NCI-H1417 treated with DMSO at 0.1 percent for 48 hours (cell line): ENCODE results near the gene GPX5.
"Not testable (repeated sequence)": the region's sequence is repeated elsewhere in the genome, so short reads cannot be mapped to it uniquely, and the experiment has no call there.

Source experiments
- DNase-seq: peaks from one replicate; lab custom pipeline; 2025; lab: John Stamatoyannopoulos, UW

Gene GPX5

DNA sequence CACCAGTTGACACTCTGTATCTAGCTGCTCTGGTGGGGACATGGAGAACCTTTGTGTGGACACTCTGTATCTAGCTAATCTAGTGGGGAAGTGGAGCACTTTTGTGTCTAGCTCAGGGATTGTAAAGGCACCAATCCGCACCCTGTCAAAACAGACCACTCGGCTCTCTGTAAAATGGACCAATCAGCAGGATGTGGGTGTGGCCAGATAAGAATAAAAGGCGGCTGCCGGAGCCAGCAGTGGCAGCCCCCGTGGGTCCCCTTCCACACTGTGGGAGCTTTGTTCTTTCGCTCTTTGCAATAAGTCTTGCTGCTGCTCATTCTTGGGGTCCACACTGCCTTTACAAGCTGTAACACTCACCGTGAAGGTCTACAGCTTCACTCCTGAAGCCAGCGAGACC lies 13.3 kb upstream of the GPX5 start:
- DNase-seq = not testable (repeated sequence)

DNA sequence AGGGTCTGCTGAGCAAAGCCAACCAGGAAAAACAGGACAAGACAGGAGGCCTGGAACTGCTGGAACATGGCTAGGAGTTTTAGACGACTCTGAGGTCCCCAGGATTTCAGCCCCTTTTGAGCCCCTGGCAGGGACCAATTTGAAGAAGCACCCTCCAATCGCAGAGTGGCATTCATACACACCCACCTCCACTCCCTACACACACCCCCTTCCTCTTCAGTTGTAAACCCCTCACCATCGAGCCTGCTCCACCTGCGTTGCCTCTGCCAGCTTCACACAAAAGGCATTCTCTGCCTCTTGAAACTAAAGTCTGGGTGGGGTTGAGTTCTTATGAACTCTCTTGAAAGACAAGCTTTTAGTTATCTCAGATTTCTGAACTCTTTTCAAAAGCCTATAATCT lies 10.0 kb upstream of the GPX5 start, which contains the start of gene GPX6:
TSS of gene GPX6 (minus strand) at position 118 of the 400 bp plus-strand sequence. CDS start at position 68, 50 bp downstream.
- DNase-seq = no peak

DNA sequence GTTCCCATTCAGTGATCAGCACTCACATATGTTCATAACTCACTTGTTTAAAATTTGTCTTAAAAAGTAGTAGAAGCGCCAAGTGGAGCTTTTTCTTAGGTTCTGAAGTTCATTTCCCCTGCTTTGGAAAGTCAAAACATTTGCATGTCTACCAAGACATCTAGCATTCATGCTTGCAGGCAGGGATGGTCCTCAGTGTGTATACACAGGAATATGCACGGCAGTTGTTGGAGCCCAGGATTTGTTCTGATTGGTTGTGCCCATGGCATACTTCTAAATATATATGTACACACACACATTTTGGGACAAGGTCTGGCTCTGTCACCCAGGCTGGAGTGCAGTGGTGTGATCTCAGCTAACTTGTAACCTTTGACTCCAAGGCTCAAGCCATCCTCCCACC lies 7.7 kb upstream of the GPX5 start:
- DNase-seq = no peak

DNA sequence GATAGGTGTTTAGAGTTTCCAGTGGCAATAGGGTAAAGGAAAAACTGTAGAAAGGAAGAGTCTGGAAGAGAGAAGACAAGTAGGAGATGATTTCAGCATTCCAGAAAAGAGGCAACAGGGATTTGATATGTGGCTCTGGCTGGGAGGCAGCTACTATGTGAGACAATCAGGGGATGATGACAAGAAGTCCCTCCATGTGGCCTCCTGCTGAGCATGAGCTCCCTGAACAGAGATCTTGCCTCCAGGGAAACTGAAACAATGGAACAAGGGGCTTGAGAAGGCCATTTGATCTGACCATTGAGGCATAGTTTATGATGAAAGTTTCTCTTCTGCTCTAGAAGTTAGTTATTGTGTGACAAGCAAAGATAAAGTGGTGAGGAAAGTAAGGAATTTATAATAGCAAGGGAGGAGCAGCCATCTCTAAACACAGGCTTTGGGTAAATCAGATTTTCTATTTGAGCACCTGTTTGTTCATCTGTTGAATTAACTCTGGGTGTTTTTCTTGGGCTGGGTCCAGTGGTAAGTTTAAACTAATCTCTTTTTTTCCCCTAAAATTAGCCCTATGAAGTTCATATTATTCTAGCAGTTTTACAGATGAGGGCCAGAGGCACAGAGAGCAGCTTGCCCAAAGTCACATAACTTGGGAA lies 3.0 kb upstream of the GPX5 start:
- no peak for DNase-seq

- DNase-seq = no peak
These were observed 2.4 kb upstream of the GPX5 start for GRCh38 chr6:28523241-28523622.

DNA sequence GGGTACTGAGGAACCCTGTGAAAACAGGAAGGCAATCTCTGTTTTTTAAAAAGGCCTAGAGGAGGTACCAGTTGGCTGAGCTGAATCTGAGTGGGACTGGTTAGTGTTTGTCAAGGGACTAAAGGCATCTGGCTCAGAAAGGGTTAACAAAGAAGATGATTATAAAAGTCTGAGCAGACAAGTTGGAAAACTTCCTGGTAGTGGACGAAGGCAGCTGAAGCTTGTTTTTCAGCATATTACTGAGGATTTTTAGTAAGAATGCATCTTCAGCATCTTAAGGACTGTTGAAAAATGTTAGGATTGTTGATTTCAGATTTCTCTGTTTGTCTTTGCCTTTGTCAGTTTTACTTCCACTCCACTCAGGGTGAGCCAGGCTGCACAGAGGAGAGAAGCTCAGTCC lies 5.1 kb downstream of the GPX5 start:
- DNase-seq = no peak

DNA sequence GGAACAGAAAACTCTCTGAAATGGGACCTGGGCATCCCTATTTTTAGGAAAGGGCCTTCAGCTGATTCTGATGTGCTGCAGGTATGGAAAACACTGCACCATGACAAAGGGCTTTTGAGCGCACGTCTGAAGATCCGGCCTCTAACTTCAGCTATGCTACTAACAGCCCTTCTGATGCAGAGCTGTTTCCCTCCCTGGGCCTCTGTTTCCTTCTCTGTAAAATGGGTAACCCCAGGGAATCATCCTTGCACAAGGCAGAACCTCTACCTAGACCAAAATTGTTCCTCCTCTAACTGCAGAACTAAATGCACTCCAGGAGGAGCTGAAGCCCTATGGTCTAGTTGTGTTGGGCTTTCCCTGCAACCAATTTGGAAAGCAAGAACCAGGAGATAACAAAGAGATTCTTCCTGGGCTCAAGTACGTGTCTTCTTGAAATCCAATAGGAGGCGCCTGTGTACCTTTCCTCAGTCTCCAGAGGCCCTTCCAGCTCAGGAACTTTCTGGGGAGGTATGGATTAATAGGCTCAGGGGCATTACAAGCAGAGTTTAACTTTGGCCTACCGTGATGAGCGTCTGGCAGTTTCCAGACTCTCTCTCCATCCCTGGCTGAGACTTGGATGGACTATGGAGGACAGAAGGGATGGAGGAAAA lies 5.9 kb downstream of the GPX5 start:
- DNase-seq = no peak

GRCh38 chr6:28534306-28534705 lies 8.6 kb downstream of the GPX5 start:
- DNase-seq = no peak

DNA sequence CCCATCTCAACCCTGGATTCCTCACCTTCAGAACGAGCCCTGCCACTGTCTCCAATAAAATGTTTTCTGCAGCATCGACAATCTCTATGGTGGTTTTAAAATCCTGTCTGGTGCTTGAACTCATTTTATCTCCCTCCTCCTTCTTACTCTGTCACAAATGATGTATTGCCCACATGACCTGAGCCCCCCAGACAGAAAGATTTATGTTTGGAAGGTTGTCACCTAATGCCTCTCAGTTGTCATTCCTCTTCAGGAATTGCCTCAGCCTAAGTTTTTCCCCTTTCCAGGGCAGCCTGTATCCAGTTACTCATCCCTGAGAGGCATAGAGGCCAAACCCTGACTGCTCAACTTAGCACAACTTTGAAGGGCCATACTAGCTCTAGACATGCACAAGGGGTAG lies 9.2 kb downstream of the GPX5 start:
- DNase-seq = no peak

DNA sequence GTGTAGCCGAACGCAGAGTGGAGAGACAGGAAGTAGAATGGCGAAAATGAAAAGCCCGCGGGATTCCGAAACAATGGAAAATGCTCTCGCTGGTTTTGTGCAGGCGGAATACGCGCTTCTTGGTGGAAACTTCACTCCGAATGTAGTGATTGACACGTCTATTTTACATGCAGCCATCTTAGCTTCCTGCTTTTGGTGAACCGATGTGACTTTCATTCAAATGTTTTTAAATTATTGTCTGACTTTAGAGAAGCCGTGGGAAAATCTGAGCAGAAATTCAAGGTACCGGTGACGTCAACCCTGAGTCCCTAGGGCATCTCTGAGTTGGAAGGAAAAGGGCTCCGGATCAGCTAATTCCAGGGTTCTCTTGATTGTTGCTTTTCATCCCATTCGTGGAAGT lies 11.4 kb downstream of the GPX5 start:
- no peak for DNase-seq

GRCh38 chr6:28537509-28538140 lies 11.9 kb downstream of the GPX5 start:
- no peak for DNase-seq

GRCh38 chr6:28541996-28542395 lies 16.3 kb downstream of the GPX5 start:
- DNase-seq = no peak

- DNase-seq = peak; percentile 27
These were observed 17.0 kb downstream of the GPX5 start for GRCh38 chr6:28542440-28543296.

GRCh38 chr6:28543651-28544610 lies 18.2 kb downstream of the GPX5 start:
- DNase-seq = no peak

- DNase-seq = no peak
These were observed 20.3 kb downstream of the GPX5 start for GRCh38 chr6:28545955-28546354.

DNA sequence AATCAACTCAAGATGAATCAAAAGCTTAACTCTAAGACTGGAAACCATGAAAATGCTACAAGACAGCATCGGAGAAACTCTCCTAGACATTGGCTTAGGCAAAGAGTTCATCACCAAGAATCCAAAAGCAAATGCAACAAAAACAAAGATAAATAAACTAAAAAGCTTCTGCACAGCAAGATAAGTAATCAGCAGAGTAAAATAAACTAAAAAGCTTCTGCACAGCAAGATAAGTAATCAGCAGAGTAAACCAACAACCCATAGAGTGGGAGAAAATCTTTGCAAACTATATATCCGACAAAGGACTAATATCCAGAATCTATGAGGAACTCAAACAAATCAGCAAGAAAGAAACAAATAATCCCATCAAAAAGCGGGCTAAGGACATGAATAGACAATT lies 21.3 kb downstream of the GPX5 start:
- DNase-seq = not testable (repeated sequence)

- no peak for DNase-seq
These were observed 26.4 kb downstream of the GPX5 start for GRCh38 chr6:28551891-28552666.

- DNase-seq = no peak
These were observed 27.8 kb downstream of the GPX5 start for GRCh38 chr6:28553384-28553985.

GRCh38 chr6:28553986-28554881 lies 28.6 kb downstream of the GPX5 start:
- DNase-seq = no peak
